Measurements from ENCODE around the gene BPIFB1.

The BPIFB1 gene

GRCh38 chr20:33273117-33273851 lies 9.7 kb upstream of the BPIFB1 start:
- DNase-seq, result no peak

- DNase-seq, result no peak
Measured at GRCh38 chr20:33275215-33275614, 7.8 kb upstream of the BPIFB1 start.

GRCh38 chr20:33275871-33276270 lies 7.1 kb upstream of the BPIFB1 start:
- no peak for DNase-seq

GRCh38 chr20:33276303-33277113 lies 6.5 kb upstream of the BPIFB1 start:
- DNase-seq, result no peak

- DNase-seq, result no peak
Measured at GRCh38 chr20:33277471-33278441, 5.3 kb upstream of the BPIFB1 start.

- DNase-seq, result no peak
Measured at GRCh38 chr20:33278700-33279099, 4.3 kb upstream of the BPIFB1 start.

- no peak for DNase-seq
Measured at GRCh38 chr20:33279261-33279910, 3.6 kb upstream of the BPIFB1 start.

- DNase-seq, result no peak
Measured at GRCh38 chr20:33280000-33280680, 2.9 kb upstream of the BPIFB1 start.

- DNase-seq, result no peak
Measured at GRCh38 chr20:33280775-33281174, 2.2 kb upstream of the BPIFB1 start.

GRCh38 chr20:33281550-33282146 lies 1.4 kb upstream of the BPIFB1 start:
- DNase-seq, result no peak

GRCh38 chr20:33282196-33282934 lies 649 bp upstream of the BPIFB1 start:
- no peak for DNase-seq

- DNase-seq, result no peak
Measured at GRCh38 chr20:33284284-33284683, 1.3 kb downstream of the BPIFB1 start.

- no peak for DNase-seq
Measured at GRCh38 chr20:33284937-33285336, 1.9 kb downstream of the BPIFB1 start.

- DNase-seq, result no peak
Measured at GRCh38 chr20:33285861-33286495, 3.0 kb downstream of the BPIFB1 start.

GRCh38 chr20:33287884-33288283 lies 4.9 kb downstream of the BPIFB1 start:
- DNase-seq, result no peak

- no peak for DNase-seq
Measured at GRCh38 chr20:33290852-33291251, 7.8 kb downstream of the BPIFB1 start.

GRCh38 chr20:33291416-33291815 lies 8.4 kb downstream of the BPIFB1 start:
- DNase-seq, result no peak

GRCh38 chr20:33291830-33292355 lies 8.9 kb downstream of the BPIFB1 start:
- peak; percentile 78 for DNase-seq

GRCh38 chr20:33296206-33296605 lies 13.2 kb downstream of the BPIFB1 start:
- no peak for DNase-seq

- DNase-seq, result no peak
Measured at GRCh38 chr20:33298391-33298790, 15.4 kb downstream of the BPIFB1 start.

Measured in activated CD4-positive, CD25-positive, alpha-beta regulatory T cell treated with anti-CD3 and anti-CD28 coated beads, Interleukin-2, amount 50 U/mL, for 72 hours (primary cell).